Fibroblast of lung (primary cell): ENCODE results near the gene GPX7. TPM values are rescaled to one million over a fixed set of nuclear protein-coding genes. Genes with fewer than 3 reads are reported as not detected.

Experiments used
- DNase-seq, 2 donors: peaks; one replicate each; pipeline versions ENCODE4 v3.0.0 to v3.0.0-alpha.2; 2010; ENCODE audit warnings: low read depth in 2 of 2
- H2AFZ ChIP-seq: 2 replicates; pipeline ENCODE4 v1.5.1; 2012; ENCODE audit warnings: low read length, control low read depth, inconsistent platforms
- H3K27ac ChIP-seq: 2 replicates; pipeline ENCODE4 v1.5.1; 2011; ENCODE audit warnings: low read length, control low read depth; ENCODE audit not compliant: insufficient read depth
- H3K27me3 ChIP-seq: 2 replicates; pipeline ENCODE4 v1.5.1; 2011; ENCODE audit warnings: mild to moderate bottlenecking, low read length; ENCODE audit not compliant: control insufficient read depth, insufficient read depth
- H3K36me3 ChIP-seq: 2 replicates; pipeline ENCODE4 v1.5.1; 2011; ENCODE audit warnings: low read length; ENCODE audit not compliant: control insufficient read depth, insufficient read depth
- H3K4me1 ChIP-seq: 2 replicates; pipeline ENCODE4 v1.5.1; 2011; ENCODE audit warnings: low read length; ENCODE audit not compliant: control insufficient read depth, insufficient read depth; ENCODE audit errors: extremely low read depth
- H3K4me2 ChIP-seq: 2 replicates; pipeline ENCODE4 v1.5.1; 2011; ENCODE audit warnings: low read length, control low read depth; ENCODE audit not compliant: insufficient read depth; ENCODE audit errors: extremely low read depth
- H3K4me3 ChIP-seq, 4 experiments: fragments of 200-600 bp in 1 of 4; sonication (generic) in 1 of 4; replicated peaks in 1 of 4; 2 replicates each; pipeline ENCODE4 v1.5.1; 2011 to 2016; ENCODE audit warnings: low read length in 4 of 4, low read depth in 3 of 4, mild to moderate bottlenecking in 3 of 4, control low read depth in 2 of 4, inconsistent platforms in 1 of 4, mixed read lengths in 1 of 4; ENCODE audit not compliant: insufficient read depth in 1 of 4; ENCODE audit errors: control extremely low read depth in 1 of 4
- H3K79me2 ChIP-seq: 2 replicates; pipeline ENCODE4 v1.5.1; 2012; ENCODE audit warnings: mild to moderate bottlenecking, low read length, inconsistent platforms; ENCODE audit not compliant: control insufficient read depth, insufficient read depth
- H3K9ac ChIP-seq: 2 replicates; pipeline ENCODE4 v1.5.1; 2011; ENCODE audit warnings: mild to moderate bottlenecking, low read length, control low read depth; ENCODE audit not compliant: insufficient read depth
- H3K9me3 ChIP-seq: 2 replicates; pipeline ENCODE4 v1.5.1; 2012; ENCODE audit warnings: low read depth, low read length; ENCODE audit not compliant: control insufficient read depth, insufficient read depth
- H4K20me1 ChIP-seq: 2 replicates; pipeline ENCODE4 v1.5.1; 2011; ENCODE audit warnings: low read length; ENCODE audit not compliant: control insufficient read depth, insufficient read depth; ENCODE audit errors: extremely low read depth
- CTCF ChIP-seq, 2 donors: IDR thresholded peaks in 1 of 2; conservative IDR thresholded peaks in 1 of 2; 1 replicate in 1 of 2; 2 replicates in 1 of 2; pipeline ENCODE4 v1.5.1; 2011 to 2012; ENCODE audit warnings: low read length in 2 of 2, control low read depth in 1 of 2, inconsistent platforms in 1 of 2, low read depth in 1 of 2, mild to moderate bottlenecking in 1 of 2
- EZH2 ChIP-seq: IDR thresholded peaks from 2 replicates; pipeline ENCODE4 v1.5.1; 2012; ENCODE audit warnings: low read length, control low read depth, mild to moderate bottlenecking; ENCODE audit errors: missing control alignments
- polyA minus RNA-seq: library from RNA; depleted of rRNA, polyadenylated mRNA; stranded (reverse); fragments of >200 nt; gene quantifications from 2 replicates; pipeline ENCODE4 v1.2.3, GENCODE V29; 2011; ENCODE audit warnings: low replicate concordance
- polyA plus RNA-seq, 2 donors: library from polyadenylated mRNA; depleted of rRNA in 1 of 2; stranded (reverse) in 1 of 2; unstranded in 1 of 2; fragments of >200 nt; gene quantifications; 2 replicates each; pipeline ENCODE4 v1.2.1, GENCODE V29; 2011 to 2012; ENCODE audit warnings: missing spikeins in 1 of 2
- total RNA-seq: library from RNA; depleted of rRNA; stranded (reverse); fragments of >200 nt; gene quantifications from 2 replicates; pipeline ENCODE4 v1.2.1, GENCODE V29; 2014

Gene GPX7
- total RNA-seq, result 18.7 and 30.6 TPM in 2 replicates
- polyA plus RNA-seq, result 11.6 and 28.9 TPM in 2 replicates
- polyA plus RNA-seq (2012), result 7.6 and 21.1 TPM in 2 replicates
- 8.5 and 30.0 TPM in 2 replicates for polyA minus RNA-seq

- peak within 1 kb of the TSS; percentile 78 for H3K9ac ChIP-seq
- peak within 1 kb of the TSS; percentile 85 for H3K4me2 ChIP-seq
- no peaks in the 10 kb centered on the region for H4K20me1 ChIP-seq
- no peaks in the 10 kb centered on the region for H3K27me3 ChIP-seq
- peak within 1 kb of the TSS; percentile 46 for H3K27ac ChIP-seq
- H3K79me2 ChIP-seq, result no peaks in the 10 kb centered on the region
- peaks cover 6% of the 10 kb centered on the region for H3K4me1 ChIP-seq
- peak within 1 kb of the TSS; percentile 92 for H2AFZ ChIP-seq
- H3K9me3 ChIP-seq, result no peaks in the 10 kb centered on the region
- peak within 1 kb of the TSS; percentile 35 to 55 (median 46) for H3K4me3 ChIP-seq
- no peaks in the 10 kb centered on the region for H3K36me3 ChIP-seq
- TF ChIP-seq EZH2 (no peak), CTCF (conservative IDR thresholded peaks at IDR 0.05 in 1 of 2, IDR thresholded peaks at IDR 0.05 in 1 of 2; ENCODE audit: low read depth in 1 of 2, low read length in 2 of 2) (no peak)
- DNase-seq, result peak; percentile 68 to 69
Observed at GRCh38 chr1:52601991-52602855, at the start of gene GPX7. GPX7 (plus strand) TSS chr1:52602371; CDS start chr1:52602410, 39 bp downstream.

DNA sequence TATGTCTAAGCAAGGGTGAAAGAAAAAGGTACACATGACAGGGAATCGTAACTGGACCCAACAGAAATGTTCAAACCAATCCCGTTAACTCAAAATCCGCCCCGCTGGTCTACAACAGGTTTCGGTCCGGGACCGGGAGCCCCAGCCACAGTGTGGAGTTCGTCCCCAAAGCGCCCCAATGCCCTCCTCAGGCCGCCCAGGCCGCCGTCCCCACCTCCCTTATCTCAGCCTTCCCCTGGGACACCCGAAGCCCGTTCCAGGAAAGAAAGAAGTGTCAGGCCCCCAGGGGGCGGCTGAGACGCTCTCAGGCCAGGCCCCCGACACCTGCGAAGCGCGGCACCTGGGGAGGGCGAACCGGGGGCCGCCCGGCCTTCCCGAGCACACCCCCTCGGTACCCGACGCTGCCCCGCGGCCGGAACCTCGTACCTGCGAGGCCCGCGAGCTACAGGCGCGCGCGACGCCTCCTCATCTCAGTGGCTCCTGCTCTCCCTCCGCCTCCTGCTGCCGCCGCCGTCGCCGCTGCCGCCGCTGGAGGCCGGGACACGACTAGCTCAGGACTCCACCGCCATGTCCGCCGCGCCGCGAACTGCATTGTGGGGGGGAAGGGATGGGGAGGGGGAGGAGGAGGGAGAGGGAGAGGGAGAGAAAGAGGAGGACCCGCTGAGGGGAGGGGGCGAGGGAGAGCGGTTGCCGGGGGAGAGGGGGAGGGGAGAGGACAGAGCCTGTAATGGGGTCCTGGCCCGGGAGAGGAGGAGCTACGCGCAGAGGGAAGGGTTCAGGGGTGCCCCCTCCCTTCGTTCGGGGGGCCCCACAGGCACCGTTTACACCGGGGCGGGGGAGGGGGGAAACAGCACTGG lies 49.4 kb upstream of the GPX7 start, which contains the start of gene TUT4:
TSS of gene TUT4 (minus strand) at position 588 of the 857 bp plus-strand sequence. CDS start 26,812 bp downstream, outside the sequence.
- no peaks in the 10 kb centered on the region for H3K27me3 ChIP-seq
- H3K4me2 ChIP-seq, result peak within 1 kb of the TSS; percentile 69
- no peaks in the 10 kb centered on the region for H4K20me1 ChIP-seq
- peak within 1 kb of the TSS; percentile 86 for H3K27ac ChIP-seq
- H3K79me2 ChIP-seq, result peaks cover 29% of the 10 kb centered on the region
- no peaks in the 10 kb centered on the region for H3K36me3 ChIP-seq
- peak within 1 kb of the TSS; percentile 83 for H3K9ac ChIP-seq
- peak within 1 kb of the TSS; percentile 79 for H2AFZ ChIP-seq
- no peaks in the 10 kb centered on the region for H3K4me1 ChIP-seq
- DNase-seq, result peak; percentile 78 to 86
- H3K4me3 ChIP-seq, result peak within 1 kb of the TSS; percentile 71 to 90 (median 86)
- TF ChIP-seq CTCF (conservative IDR thresholded peaks at IDR 0.05 in 1 of 2, IDR thresholded peaks at IDR 0.05 in 1 of 2; ENCODE audit: low read depth in 1 of 2, low read length in 2 of 2) (no peak), EZH2 (no peak)
- no peaks in the 10 kb centered on the region for H3K9me3 ChIP-seq
